Measurements from ENCODE around the gene NUP210.

DNA sequence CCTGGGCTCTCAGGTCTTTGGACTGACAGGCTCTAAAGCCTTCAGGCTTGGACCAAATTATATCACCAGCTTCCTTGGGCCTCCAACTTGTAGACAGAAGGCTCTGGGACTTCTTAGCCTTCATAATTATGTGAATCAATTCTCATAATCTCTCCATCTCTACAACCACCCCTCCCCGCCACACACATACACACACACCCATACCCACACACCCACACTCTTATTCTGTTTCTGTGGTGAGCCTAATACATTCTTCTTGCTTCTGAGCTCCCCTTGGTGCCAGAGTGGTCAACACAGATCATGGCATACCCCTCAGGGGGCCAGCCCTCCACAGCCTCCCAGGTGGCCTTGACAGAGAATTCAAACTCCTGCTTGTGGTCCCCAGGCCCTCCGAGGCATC lies 5.6 kb upstream of the NUP210 start:
- TF ChIP-seq, protein P1, sequence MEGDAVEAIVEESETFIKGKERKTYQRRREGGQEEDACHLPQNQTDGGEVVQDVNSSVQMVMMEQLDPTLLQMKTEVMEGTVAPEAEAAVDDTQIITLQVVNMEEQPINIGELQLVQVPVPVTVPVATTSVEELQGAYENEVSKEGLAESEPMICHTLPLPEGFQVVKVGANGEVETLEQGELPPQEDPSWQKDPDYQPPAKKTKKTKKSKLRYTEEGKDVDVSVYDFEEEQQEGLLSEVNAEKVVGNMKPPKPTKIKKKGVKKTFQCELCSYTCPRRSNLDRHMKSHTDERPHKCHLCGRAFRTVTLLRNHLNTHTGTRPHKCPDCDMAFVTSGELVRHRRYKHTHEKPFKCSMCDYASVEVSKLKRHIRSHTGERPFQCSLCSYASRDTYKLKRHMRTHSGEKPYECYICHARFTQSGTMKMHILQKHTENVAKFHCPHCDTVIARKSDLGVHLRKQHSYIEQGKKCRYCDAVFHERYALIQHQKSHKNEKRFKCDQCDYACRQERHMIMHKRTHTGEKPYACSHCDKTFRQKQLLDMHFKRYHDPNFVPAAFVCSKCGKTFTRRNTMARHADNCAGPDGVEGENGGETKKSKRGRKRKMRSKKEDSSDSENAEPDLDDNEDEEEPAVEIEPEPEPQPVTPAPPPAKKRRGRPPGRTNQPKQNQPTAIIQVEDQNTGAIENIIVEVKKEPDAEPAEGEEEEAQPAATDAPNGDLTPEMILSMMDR (IDR thresholded peaks at IDR 0.05) = no peak
- TF ChIP-seq POLR2AphosphoS5 (IDR thresholded peaks at IDR 0.05) (no peak), POLR2A (IDR thresholded peaks at IDR 0.05) (no peak), EP300 (IDR thresholded peaks at IDR 0.05) (no peak)

All from suprapubic skin (tissue), 4 donors.